GM12891 (cell line): ENCODE data around the gene SLFN13.
"Not testable (repeated sequence)": the region's sequence is repeated elsewhere in the genome, so short reads cannot be mapped to it uniquely, and the experiment has no call there.

Experiments
- DNase-seq: peaks from one replicate; pipeline ENCODE4 v3.0.0; 2011; ENCODE audit warnings: low spot score; ENCODE audit not compliant: insufficient read length
- FAIRE-seq: peaks from 2 replicates; lab custom pipeline; 2011; peaks lifted over from hg19 to GRCh38; lab: Jason Lieb, UNC
- PAX5 ChIP-seq: IDR thresholded peaks from 2 replicates; pipeline ENCODE4 v1.6.1; 2011; ENCODE audit warnings: low read length, moderate library complexity, mild to moderate bottlenecking; ENCODE audit not compliant: insufficient read depth, severe bottlenecking
- POLR2A ChIP-seq: IDR thresholded peaks from 2 replicates; pipeline ENCODE4 v1.6.1; 2011; ENCODE audit warnings: low read depth, low read length, control low read depth
- POLR2AphosphoS5 ChIP-seq: IDR thresholded peaks from 2 replicates; pipeline ENCODE4 v1.6.1; 2011; ENCODE audit warnings: low read depth, low read length, control low read depth
- POU2F2 ChIP-seq: IDR thresholded peaks from 2 replicates; pipeline ENCODE4 v1.6.1; 2011; ENCODE audit warnings: low read depth, mild to moderate bottlenecking, control low read depth, low read length, moderate library complexity
- SPI1 ChIP-seq: IDR thresholded peaks from 2 replicates; pipeline ENCODE4 v1.6.1; 2011; ENCODE audit warnings: low read depth, low read length, control low read depth
- TAF1 ChIP-seq: IDR thresholded peaks from 2 replicates; pipeline ENCODE4 v1.6.1; 2011; ENCODE audit warnings: low read depth, low read length, control low read depth

Gene SLFN13

GRCh38 chr17:35477248-35477647 lies 28.7 kb upstream of the SLFN13 start:
- no peak for FAIRE-seq
- TF ChIP-seq POLR2A, result no peak
- no peak for TF ChIP-seq POLR2AphosphoS5
- TF ChIP-seq PAX5, result no peak
- TF ChIP-seq SPI1, result no peak
- TF ChIP-seq POU2F2, result no peak
- no peak for DNase-seq

GRCh38 chr17:35476283-35476820 lies 27.8 kb upstream of the SLFN13 start:
- TF ChIP-seq POLR2A (no peak), TAF1 (no peak), POU2F2 (no peak), POLR2AphosphoS5 (no peak), SPI1 (no peak), PAX5 (no peak)
- FAIRE-seq (no peak), DNase-seq (no peak)

- FAIRE-seq, result no peak
- TF ChIP-seq TAF1 (no peak), SPI1 (no peak), PAX5 (no peak), POLR2AphosphoS5 (no peak)
- no peak for DNase-seq
Measured at GRCh38 chr17:35468475-35468874, 19.9 kb upstream of the SLFN13 start.

- DNase-seq, result no peak
- no peak for FAIRE-seq
- TF ChIP-seq POU2F2 (no peak), PAX5 (no peak), POLR2AphosphoS5 (no peak), SPI1 (no peak), TAF1 (no peak), POLR2A (no peak)
Measured at GRCh38 chr17:35467824-35468223, 19.3 kb upstream of the SLFN13 start.

GRCh38 chr17:35460354-35460851 lies 11.8 kb upstream of the SLFN13 start:
- no peak for TF ChIP-seq SPI1
- no peak for TF ChIP-seq POLR2AphosphoS5
- no peak for TF ChIP-seq POLR2A
- TF ChIP-seq TAF1, result no peak
- TF ChIP-seq PAX5, result no peak
- TF ChIP-seq POU2F2, result no peak
- DNase-seq (peak; percentile 78), FAIRE-seq (peak; percentile 80)

DNA sequence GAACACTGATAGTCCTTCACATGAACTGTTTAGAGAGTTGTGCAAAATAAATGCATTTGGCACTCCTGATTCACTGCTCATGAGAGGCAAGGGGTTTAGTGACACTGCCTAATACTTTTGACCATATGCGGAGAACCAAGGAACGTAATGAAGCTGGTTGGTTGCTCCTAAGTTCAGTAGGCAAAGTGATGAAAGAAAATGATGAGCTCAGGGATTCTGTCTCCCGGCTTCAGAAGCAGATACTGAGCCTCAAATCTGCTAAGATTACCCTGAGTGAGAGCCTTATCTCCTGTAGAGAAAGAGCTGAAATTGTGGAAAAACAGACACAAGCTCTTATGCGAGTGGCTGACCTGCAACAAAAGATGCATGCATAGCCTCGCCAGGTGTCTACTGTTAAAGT lies 5.5 kb upstream of the SLFN13 start:
- FAIRE-seq, DNase-seq: not testable (repeated sequence)

GRCh38 chr17:35453171-35453570 lies 4.6 kb upstream of the SLFN13 start:
- DNase-seq (no peak), FAIRE-seq (no peak)
- TF ChIP-seq POU2F2, result no peak
- TF ChIP-seq SPI1, result no peak
- no peak for TF ChIP-seq POLR2A
- no peak for TF ChIP-seq TAF1
- no peak for TF ChIP-seq PAX5
- no peak for TF ChIP-seq POLR2AphosphoS5

DNA sequence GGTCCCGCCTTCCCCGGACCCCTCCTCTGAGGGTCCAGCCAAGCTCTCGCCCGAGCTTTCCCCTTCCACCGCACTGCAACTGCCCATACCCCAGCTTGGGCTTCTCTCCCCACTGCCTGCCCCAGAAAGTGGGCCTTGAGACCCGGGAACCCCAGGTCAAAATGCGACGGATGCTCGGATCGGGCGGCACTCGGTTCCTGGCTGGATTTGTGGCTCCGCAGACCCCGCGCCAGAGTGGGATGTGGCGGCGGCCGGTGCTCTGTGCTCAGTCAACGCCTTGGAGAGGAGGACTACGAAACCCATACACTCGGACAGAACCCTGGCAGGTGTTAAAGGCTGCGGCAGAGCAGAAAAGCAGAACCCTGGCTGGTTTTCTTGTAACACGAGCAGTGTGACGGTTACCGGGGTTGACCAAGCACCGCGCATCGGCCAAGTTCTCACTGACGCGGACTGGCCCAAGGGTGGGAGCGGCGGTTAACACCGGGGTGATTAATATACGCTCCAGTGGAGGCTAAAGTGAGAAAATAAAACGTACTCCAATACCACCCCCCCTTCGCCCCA lies 885 bp upstream of the SLFN13 start:
- DNase-seq, result no peak
- no peak for FAIRE-seq

GRCh38 chr17:35448899-35449227 lies 297 bp upstream of the SLFN13 start:
- DNase-seq (no peak), FAIRE-seq (no peak)
- TF ChIP-seq PAX5, result no peak
- no peak for TF ChIP-seq SPI1
- TF ChIP-seq POU2F2, result no peak
- TF ChIP-seq POLR2A, result no peak
- no peak for TF ChIP-seq TAF1
- TF ChIP-seq POLR2AphosphoS5, result no peak

More for the DNA sequence above, 885 bp upstream of the SLFN13 start:
- no peak for TF ChIP-seq POLR2AphosphoS5
- no peak for TF ChIP-seq POLR2A
- no peak for TF ChIP-seq PAX5
- no peak for TF ChIP-seq TAF1
- no peak for TF ChIP-seq POU2F2
- no peak for TF ChIP-seq SPI1

DNA sequence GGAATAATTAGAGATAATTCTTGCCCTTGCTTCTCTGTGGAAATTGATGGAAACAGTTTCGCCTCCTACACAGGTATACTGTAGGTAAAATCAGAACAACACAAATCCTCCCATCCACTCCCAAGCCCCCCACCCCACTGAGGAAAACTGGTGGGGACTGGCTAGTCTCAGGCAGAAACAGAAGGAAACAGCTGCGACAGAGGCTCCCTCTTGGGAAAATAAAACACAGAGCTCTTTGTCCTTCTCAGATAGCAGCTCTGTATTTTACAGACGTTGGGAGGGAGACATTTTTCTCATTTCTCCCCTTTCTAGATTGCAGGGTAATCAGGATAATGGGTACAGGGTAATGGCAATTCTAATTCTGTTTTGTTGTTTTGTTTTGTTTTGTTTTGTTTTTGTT lies 1.1 kb downstream of the SLFN13 start:
- TF ChIP-seq POLR2A, result no peak
- TF ChIP-seq SPI1, result no peak
- TF ChIP-seq PAX5, result no peak
- no peak for TF ChIP-seq POLR2AphosphoS5
- DNase-seq (no peak), FAIRE-seq (peak; percentile 66)

- no peak for FAIRE-seq
- DNase-seq, result no peak
- TF ChIP-seq SPI1, result no peak
- TF ChIP-seq PAX5, result no peak
- TF ChIP-seq POU2F2, result no peak
Measured at GRCh38 chr17:35438433-35438832, 10.1 kb downstream of the SLFN13 start.
